H9 (cell line): ENCODE results near the gene ARHGAP10. TPM values are rescaled to one million over a fixed set of nuclear protein-coding genes. Genes with fewer than 3 reads are reported as not detected.
A peak's percentile ranks its signal among the peaks of the same experiment; 100 is the strongest.

Source experiments
- DNase-seq: peaks from one replicate; pipeline ENCODE4 v3.0.0-alpha.2; 2017
- H2AFZ ChIP-seq: one replicate; pipeline ENCODE4 v1.6.1; 2013; ENCODE audit warnings: mild to moderate bottlenecking, low read length, control low read depth, moderate library complexity
- H2AK5ac ChIP-seq: 2 replicates; pipeline ENCODE4 v1.6.1; 2013; ENCODE audit warnings: low read length, control low read depth, mixed read lengths; ENCODE audit not compliant: insufficient read length
- H2BK120ac ChIP-seq: one replicate; pipeline ENCODE4 v1.6.1; 2013; ENCODE audit warnings: low read depth, mild to moderate bottlenecking, low read length, control low read depth, inconsistent platforms; ENCODE audit not compliant: poor library complexity, severe bottlenecking
- H2BK12ac ChIP-seq: 2 replicates; pipeline ENCODE4 v1.6.1; 2013; ENCODE audit warnings: low read length, control low read depth, mixed read lengths, low read depth; ENCODE audit not compliant: insufficient read length
- H2BK15ac ChIP-seq: 2 replicates; pipeline ENCODE4 v1.6.1; 2013; ENCODE audit warnings: low read depth, low read length, control low read depth
- H2BK20ac ChIP-seq: one replicate; pipeline ENCODE4 v1.6.1; 2013; ENCODE audit warnings: low read depth, mild to moderate bottlenecking, low read length, control low read depth, inconsistent platforms; ENCODE audit not compliant: poor library complexity, severe bottlenecking
- H2BK5ac ChIP-seq: 2 replicates; pipeline ENCODE4 v1.6.1; 2013; ENCODE audit warnings: low read length, control low read depth, mixed read lengths; ENCODE audit not compliant: insufficient read length
- H3K14ac ChIP-seq: 2 replicates; pipeline ENCODE4 v1.6.1; 2013; ENCODE audit warnings: low read length, control low read depth; ENCODE audit not compliant: insufficient read depth
- H3K18ac ChIP-seq: 2 replicates; pipeline ENCODE4 v1.6.1; 2013; ENCODE audit warnings: low read depth, mild to moderate bottlenecking, mixed read lengths, low read length, control low read depth; ENCODE audit not compliant: insufficient read length
- H3K23ac ChIP-seq: 2 replicates; pipeline ENCODE4 v1.6.1; 2013; ENCODE audit warnings: low read length, control low read depth, mixed read lengths, low read depth; ENCODE audit not compliant: insufficient read length
- H3K23me2 ChIP-seq: 2 replicates; pipeline ENCODE4 v1.6.1; 2013; ENCODE audit warnings: low read depth, mild to moderate bottlenecking, mixed read lengths, low read length, control low read depth; ENCODE audit not compliant: insufficient read length, poor library complexity, severe bottlenecking
- H3K27ac ChIP-seq: 2 replicates; pipeline ENCODE4 v1.5.1; 2013; ENCODE audit warnings: low read length, control low read depth, mixed read lengths, low read depth; ENCODE audit not compliant: insufficient read length
- H3K27me3 ChIP-seq: 2 replicates; pipeline ENCODE4 v1.6.1; 2013; ENCODE audit warnings: low read length, control low read depth, inconsistent platforms; ENCODE audit not compliant: insufficient read depth
- H3K4ac ChIP-seq: 2 replicates; pipeline ENCODE4 v1.6.1; 2013; ENCODE audit warnings: low read depth, mild to moderate bottlenecking, control low read depth, inconsistent platforms, low read length, moderate library complexity
- H3K4me1 ChIP-seq: 2 replicates; pipeline ENCODE4 v1.6.1; 2013; ENCODE audit warnings: low read length, control low read depth, inconsistent platforms; ENCODE audit not compliant: insufficient read depth
- H3K4me2 ChIP-seq: 2 replicates; pipeline ENCODE4 v1.6.1; 2013; ENCODE audit warnings: low read length, control low read depth, mixed read lengths; ENCODE audit not compliant: insufficient read length, insufficient read depth
- H3K56ac ChIP-seq: 2 replicates; pipeline ENCODE4 v1.6.1; 2013; ENCODE audit warnings: low read depth, mild to moderate bottlenecking, mixed read lengths, low read length, control low read depth; ENCODE audit not compliant: insufficient read length
- H3K79me1 ChIP-seq: 2 replicates; pipeline ENCODE4 v1.6.1; 2013; ENCODE audit warnings: low read depth, mild to moderate bottlenecking, moderate library complexity, low read length, control low read depth, inconsistent platforms; ENCODE audit not compliant: insufficient read depth, poor library complexity, severe bottlenecking
- H3K79me2 ChIP-seq: 2 replicates; pipeline ENCODE4 v1.6.1; 2013; ENCODE audit warnings: low read length, control low read depth, inconsistent platforms; ENCODE audit not compliant: insufficient read depth
- H3K9ac ChIP-seq: 2 replicates; pipeline ENCODE4 v1.6.1; 2013; ENCODE audit warnings: low read length, control low read depth, mixed read lengths; ENCODE audit not compliant: insufficient read length; ENCODE audit errors: extremely low read depth
- H3K9me3 ChIP-seq: one replicate; pipeline ENCODE4 v1.6.1; 2013; ENCODE audit warnings: low read depth, low read length, inconsistent platforms; ENCODE audit not compliant: control insufficient read depth
- H3T11ph ChIP-seq: one replicate; pipeline ENCODE4 v1.6.1; 2013; ENCODE audit warnings: mild to moderate bottlenecking, low read length, control low read depth, inconsistent platforms
- H4K20me1 ChIP-seq: one replicate; pipeline ENCODE4 v1.6.1; 2013; ENCODE audit not compliant: control insufficient read depth, insufficient read length, insufficient read depth
- H4K5ac ChIP-seq: 2 replicates; pipeline ENCODE4 v1.6.1; 2013; ENCODE audit warnings: low read depth, mild to moderate bottlenecking, mixed read lengths, low read length, control low read depth; ENCODE audit not compliant: insufficient read length
- H4K8ac ChIP-seq: replicated peaks from 2 replicates; pipeline ENCODE4 v1.6.1; 2013; ENCODE audit warnings: low read length, control low read depth, mixed read lengths, low read depth; ENCODE audit not compliant: insufficient read length
- H4K91ac ChIP-seq: 2 replicates; pipeline ENCODE4 v1.6.1; 2013; ENCODE audit warnings: low read depth, mild to moderate bottlenecking, moderate library complexity, mixed read lengths, low read length, control low read depth; ENCODE audit not compliant: insufficient read length
- H3K27ac Mint-ChIP-seq, 3 experiments: 2 replicates in 2 of 3; 3 replicates in 1 of 3; pipeline ENCODE4 v1.8.0; 2020 to 2021; ENCODE audit warnings: mixed read lengths in 3 of 3, mild to moderate bottlenecking in 1 of 3, moderate library complexity in 1 of 3
- H3K27me3 Mint-ChIP-seq: 2 replicates; pipeline ENCODE4 v1.8.0; 2021; ENCODE audit warnings: low read depth, mild to moderate bottlenecking, moderate library complexity, mixed read lengths
- H3K36me3 Mint-ChIP-seq, 3 experiments: 2 replicates in 2 of 3; 3 replicates in 1 of 3; pipeline ENCODE4 v1.8.0; 2020 to 2021; ENCODE audit warnings: low read depth in 3 of 3, mixed read lengths in 3 of 3; ENCODE audit not compliant: insufficient read depth in 1 of 3
- H3K4me1 Mint-ChIP-seq, 2 experiments: 2 replicates each; pipeline ENCODE4 v1.8.0; 2020; ENCODE audit warnings: mixed read lengths in 2 of 2
- H3K4me3 Mint-ChIP-seq, 2 experiments: 2 replicates in 1 of 2; 3 replicates in 1 of 2; pipeline ENCODE4 v1.8.0; 2020 to 2021; ENCODE audit warnings: mild to moderate bottlenecking in 2 of 2, mixed read lengths in 2 of 2, moderate library complexity in 1 of 2
- H3K9me3 Mint-ChIP-seq, 2 experiments: 2 replicates in 1 of 2; 3 replicates in 1 of 2; pipeline ENCODE4 v1.8.0; 2020; ENCODE audit warnings: mild to moderate bottlenecking in 2 of 2, mixed read lengths in 2 of 2, moderate library complexity in 1 of 2
- WGBS: extraction: QIAGEN DNeasy Blood & Tissue Kit; methylation state at CpG from one replicate; pipeline ENCODE4 v1.1.7; 2013; ENCODE audit warnings: missing lambda C conversion rate, low lambda C conversion rate, mixed read lengths; ENCODE audit not compliant: insufficient read length; ENCODE audit errors: extremely low coverage; 5-methylcytosine and 5-hydroxymethylcytosine counted together
- total RNA-seq: library from RNA; stranded (reverse); gene quantifications from 2 replicates; pipeline ENCODE4 v1.2.1, GENCODE V29; 2021
- TF ChIP-seq, protein P1 (sequence below): fragments of 200-600 bp; sonication (generic); conservative IDR thresholded peaks from 3 replicates; pipeline ENCODE4 v1.8.0; 2021; ENCODE audit warnings: antibody characterized with exemption, mild to moderate bottlenecking

The ARHGAP10 gene
- total RNA-seq, 1 experiment from 2014 or later = 7.8 TPM

DNA sequence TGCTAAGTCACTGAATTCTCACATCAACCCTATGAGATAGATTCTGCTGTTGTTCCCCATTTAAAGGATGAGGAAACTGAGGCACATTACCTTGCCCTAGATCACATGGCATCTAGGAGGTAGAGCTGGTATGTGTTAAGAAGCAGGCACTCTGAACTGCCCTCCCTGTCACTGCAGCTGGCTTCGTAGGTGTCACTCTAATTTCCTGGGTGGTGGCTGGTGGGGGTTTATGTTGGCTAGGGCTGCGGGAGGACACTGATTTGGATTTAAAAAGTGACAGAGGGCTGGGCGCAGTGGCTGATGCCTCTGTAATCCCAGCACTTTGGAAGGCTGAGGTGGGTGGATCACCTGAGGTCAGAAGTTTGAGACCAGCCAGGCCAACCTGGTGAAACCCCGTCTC lies 93.0 kb downstream of the ARHGAP10 start:
- Histone ChIP-seq H4K8ac (no peak overlapping the region), H3K27ac (no peak overlapping the region), H3K18ac (no peak overlapping the region), H2AFZ (no peak overlapping the region), H2BK12ac (no peak overlapping the region), H3K14ac (no peak overlapping the region), H4K5ac (no peak overlapping the region), H2BK15ac (no peak overlapping the region), H4K20me1 (no peaks in the 10 kb centered on the region), H2BK20ac (no peak overlapping the region), H3K27me3 (no peaks in the 10 kb centered on the region), H2AK5ac (no peak overlapping the region), H3K79me2 (no peaks in the 10 kb centered on the region), H3K56ac (no peak overlapping the region), H2BK5ac (no peak overlapping the region), H3T11ph (no peak overlapping the region), H3K79me1 (no peaks in the 10 kb centered on the region), H3K9me3 (no peaks in the 10 kb centered on the region), H3K4me2 (no peak overlapping the region), H2BK120ac (no peak overlapping the region), H3K4ac (no peak overlapping the region), H4K91ac (no peak overlapping the region), H3K9ac (no peak overlapping the region), H3K23ac (no peak overlapping the region), H3K23me2 (no peaks in the 10 kb centered on the region), H3K4me1 (no peaks in the 10 kb centered on the region)
- Mint-ChIP-seq H3K4me3 (no peak overlapping the region), H3K9me3 (no peaks in the 10 kb centered on the region), H3K4me1 (peaks cover 11 to 13% of the 10 kb centered on the region in 2 experiments), H3K36me3 (no peaks in the 10 kb centered on the region), H3K27me3 (no peaks in the 10 kb centered on the region), H3K27ac (peak overlapping the region in 1 of 3 experiments; percentile 86; a peak in 1 of 7 replicates)
- DNase-seq = no peak
- TF ChIP-seq, protein P1, sequence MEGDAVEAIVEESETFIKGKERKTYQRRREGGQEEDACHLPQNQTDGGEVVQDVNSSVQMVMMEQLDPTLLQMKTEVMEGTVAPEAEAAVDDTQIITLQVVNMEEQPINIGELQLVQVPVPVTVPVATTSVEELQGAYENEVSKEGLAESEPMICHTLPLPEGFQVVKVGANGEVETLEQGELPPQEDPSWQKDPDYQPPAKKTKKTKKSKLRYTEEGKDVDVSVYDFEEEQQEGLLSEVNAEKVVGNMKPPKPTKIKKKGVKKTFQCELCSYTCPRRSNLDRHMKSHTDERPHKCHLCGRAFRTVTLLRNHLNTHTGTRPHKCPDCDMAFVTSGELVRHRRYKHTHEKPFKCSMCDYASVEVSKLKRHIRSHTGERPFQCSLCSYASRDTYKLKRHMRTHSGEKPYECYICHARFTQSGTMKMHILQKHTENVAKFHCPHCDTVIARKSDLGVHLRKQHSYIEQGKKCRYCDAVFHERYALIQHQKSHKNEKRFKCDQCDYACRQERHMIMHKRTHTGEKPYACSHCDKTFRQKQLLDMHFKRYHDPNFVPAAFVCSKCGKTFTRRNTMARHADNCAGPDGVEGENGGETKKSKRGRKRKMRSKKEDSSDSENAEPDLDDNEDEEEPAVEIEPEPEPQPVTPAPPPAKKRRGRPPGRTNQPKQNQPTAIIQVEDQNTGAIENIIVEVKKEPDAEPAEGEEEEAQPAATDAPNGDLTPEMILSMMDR = no peak
- no CpG with 5 or more reads among the region's 4 CpGs for WGBS
